ENCODE measurements around the gene FSTL4. TPM values are rescaled to one million over a fixed set of nuclear protein-coding genes. Genes with fewer than 3 reads are reported as not detected.

FSTL4 gene
- total RNA-seq, 4 donors from 2014 or later, result 0.27 TPM; not detected in 3

DNA sequence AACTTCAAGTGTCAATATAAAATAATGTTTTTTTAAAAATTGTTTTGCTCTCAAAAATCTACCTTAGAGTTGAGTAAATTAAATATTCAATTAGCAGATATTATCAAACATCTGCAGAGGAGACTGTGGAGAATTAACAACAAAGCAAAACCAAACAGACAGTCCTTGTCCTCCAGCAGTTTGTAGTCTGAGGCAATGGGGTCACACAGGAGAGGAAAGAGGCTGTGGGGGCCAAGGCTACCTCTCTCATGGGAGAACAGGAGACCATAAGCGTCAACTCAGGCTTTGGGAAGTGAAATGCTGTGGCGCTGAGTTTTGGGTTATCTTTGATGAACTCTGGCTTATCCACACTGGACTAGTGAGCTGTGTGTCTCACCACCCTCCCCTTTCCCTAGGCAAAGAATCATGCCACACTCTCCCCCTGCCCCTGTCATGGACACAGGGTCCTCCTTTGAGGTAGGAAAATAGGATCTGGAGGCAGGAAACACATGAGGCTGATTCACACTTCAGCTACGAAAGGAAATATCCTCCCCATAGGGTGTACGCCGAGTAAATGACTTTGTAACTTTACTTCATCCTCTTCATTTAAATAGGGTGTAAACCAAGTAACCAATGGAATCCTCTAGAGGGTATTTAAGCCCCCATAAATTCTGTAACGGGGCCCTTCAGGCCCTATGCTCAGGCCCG lies 152.7 kb downstream of the FSTL4 start:
- Histone ChIP-seq H3K27ac (no peak overlapping the region), H3K9me3 (no peaks in the 10 kb centered on the region), H3K27me3 (no peaks in the 10 kb centered on the region), H3K36me3 (no peaks in the 10 kb centered on the region), H3K4me3 (no peak overlapping the region), H3K4me1 (no peaks in the 10 kb centered on the region)
- WGBS, 2 donors (ENCODE audit: low coverage in 1 of 2), result 87 to 91% methylated on average over 4 to 7 of the region's 7 CpGs
- DNase-seq, result no peak
- intact Hi-C loops (cut with DNase I; ENCODE audit: low total_unique reads), result no loop called here
- in situ Hi-C loops (cut with MboI; ENCODE audit: low pct_ligation_motif_present in 1 of 4, low pct_unique_long_range_greater_than_20kb in 1 of 4, low sequenced_read_pairs in 3 of 4), result no loop called here
- TF ChIP-seq EP300 (IDR thresholded peaks at IDR 0.05; ENCODE audit: low read depth) (no peak), POLR2A (IDR thresholded peaks at IDR 0.05) (no peak), POLR2AphosphoS5 (IDR thresholded peaks at IDR 0.05) (no peak)
- TF ChIP-seq, protein P1, sequence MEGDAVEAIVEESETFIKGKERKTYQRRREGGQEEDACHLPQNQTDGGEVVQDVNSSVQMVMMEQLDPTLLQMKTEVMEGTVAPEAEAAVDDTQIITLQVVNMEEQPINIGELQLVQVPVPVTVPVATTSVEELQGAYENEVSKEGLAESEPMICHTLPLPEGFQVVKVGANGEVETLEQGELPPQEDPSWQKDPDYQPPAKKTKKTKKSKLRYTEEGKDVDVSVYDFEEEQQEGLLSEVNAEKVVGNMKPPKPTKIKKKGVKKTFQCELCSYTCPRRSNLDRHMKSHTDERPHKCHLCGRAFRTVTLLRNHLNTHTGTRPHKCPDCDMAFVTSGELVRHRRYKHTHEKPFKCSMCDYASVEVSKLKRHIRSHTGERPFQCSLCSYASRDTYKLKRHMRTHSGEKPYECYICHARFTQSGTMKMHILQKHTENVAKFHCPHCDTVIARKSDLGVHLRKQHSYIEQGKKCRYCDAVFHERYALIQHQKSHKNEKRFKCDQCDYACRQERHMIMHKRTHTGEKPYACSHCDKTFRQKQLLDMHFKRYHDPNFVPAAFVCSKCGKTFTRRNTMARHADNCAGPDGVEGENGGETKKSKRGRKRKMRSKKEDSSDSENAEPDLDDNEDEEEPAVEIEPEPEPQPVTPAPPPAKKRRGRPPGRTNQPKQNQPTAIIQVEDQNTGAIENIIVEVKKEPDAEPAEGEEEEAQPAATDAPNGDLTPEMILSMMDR (IDR thresholded peaks at IDR 0.05), result no peak

DNA sequence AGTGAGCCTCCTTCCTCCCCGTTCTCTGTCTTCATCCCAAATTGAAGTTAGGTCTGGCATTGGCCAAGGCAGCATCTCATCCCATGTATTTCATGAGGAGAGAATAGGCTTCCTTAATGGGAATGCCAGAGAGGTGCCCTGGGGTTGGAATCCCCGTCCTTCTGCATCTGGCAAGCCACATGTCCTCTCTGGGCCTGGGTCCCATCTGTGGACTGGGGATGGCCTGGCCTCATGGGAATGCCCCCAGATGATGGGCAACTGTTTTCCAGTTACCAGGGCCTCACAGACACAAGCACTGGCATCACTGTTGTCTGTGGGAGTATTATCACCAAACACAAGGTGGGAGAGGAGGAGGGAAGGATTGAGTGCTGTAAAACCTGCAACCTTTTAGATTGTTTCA lies 153.9 kb downstream of the FSTL4 start:
- Histone ChIP-seq H3K27me3 (no peaks in the 10 kb centered on the region), H3K4me1 (no peaks in the 10 kb centered on the region), H3K36me3 (no peaks in the 10 kb centered on the region), H3K27ac (no peak overlapping the region), H3K9me3 (no peaks in the 10 kb centered on the region), H3K4me3 (no peak overlapping the region)
- 90 to 100% methylated on average over 1 to 2 of the region's 2 CpGs for WGBS, 2 donors (ENCODE audit: low coverage in 1 of 2)
- in situ Hi-C loops (cut with MboI; ENCODE audit: low pct_ligation_motif_present in 1 of 4, low pct_unique_long_range_greater_than_20kb in 1 of 4, low sequenced_read_pairs in 3 of 4), result no loop called here
- no peak for DNase-seq
- TF ChIP-seq POLR2AphosphoS5 (IDR thresholded peaks at IDR 0.05) (no peak), EP300 (IDR thresholded peaks at IDR 0.05; ENCODE audit: low read depth) (no peak), POLR2A (IDR thresholded peaks at IDR 0.05) (no peak)
- TF ChIP-seq, protein P1 (IDR thresholded peaks at IDR 0.05), result no peak
- intact Hi-C loops (cut with DNase I; ENCODE audit: low total_unique reads), result no loop called here

DNA sequence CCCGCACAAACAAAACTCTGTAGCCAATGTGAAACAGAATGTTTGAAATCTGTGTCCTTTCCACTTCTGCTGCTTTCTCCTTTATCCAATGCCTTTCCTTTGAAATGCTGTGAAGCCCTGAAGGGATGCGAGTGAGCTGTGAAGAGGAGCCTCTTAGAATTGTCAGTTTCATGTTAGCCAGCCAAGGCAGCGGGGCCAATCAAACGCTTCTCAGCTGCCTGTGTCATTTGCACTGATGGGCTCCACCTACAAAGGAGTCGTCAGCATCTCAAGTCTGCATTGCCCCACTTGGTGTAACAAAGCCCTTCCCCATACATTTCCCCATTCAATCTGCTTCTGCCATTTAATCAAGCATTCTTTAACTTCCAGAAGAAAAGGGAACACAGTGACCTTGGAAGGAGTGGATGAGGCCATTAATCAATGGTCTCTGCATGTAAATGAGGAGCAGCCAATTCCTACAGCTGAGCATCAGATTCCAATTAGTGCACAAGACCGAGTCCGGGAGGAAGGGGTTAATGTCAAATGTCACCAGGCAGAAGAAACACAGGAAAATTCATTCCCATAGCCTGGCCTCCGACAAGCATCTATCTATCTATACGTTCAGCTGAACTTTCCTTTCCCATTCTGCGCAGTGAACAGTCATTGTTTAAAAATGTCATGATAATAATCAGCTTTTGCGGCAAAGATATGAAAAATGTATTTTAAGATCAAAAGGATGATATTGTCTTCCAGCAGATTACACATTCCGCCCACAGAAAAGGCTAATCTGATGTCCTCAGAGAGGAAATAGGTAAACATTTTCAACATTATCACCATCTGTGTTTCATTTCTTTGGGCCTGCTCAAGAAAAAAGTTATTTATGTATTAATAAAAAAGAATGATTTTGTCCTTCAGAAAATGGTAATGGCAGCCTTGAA lies 154.6 kb downstream of the FSTL4 start:
- intact Hi-C loops (cut with DNase I; ENCODE audit: low total_unique reads), result no loop called here
- no peak for DNase-seq
- no peaks in the 10 kb centered on the region for H3K4me1 ChIP-seq

DNA sequence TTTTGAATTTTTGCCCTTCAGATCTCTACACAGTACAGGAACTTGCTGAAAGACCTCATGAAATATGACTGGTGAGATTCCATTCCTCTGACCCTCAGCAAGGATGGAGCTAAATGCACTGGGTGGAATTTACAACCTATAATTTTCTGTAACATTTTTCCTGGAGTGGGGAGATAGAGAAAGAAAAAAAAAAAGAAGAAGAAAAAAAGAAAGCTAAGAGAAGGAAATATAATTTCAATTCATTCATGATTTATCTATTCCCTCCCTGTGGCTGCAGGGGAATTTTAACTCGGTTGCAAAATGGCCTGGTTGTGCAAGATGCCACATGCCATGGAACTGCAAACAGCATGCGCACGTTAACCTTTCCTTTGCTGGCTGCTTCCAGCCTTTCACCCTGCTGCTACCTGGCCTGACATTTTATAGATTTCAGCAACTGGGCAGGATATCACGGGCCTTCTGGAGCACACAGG lies 155.4 kb downstream of the FSTL4 start:
- in situ Hi-C loops (cut with MboI; ENCODE audit: low pct_ligation_motif_present in 1 of 4, low pct_unique_long_range_greater_than_20kb in 1 of 4, low sequenced_read_pairs in 3 of 4) (no loop called here), intact Hi-C loops (cut with DNase I; ENCODE audit: low total_unique reads) (no loop called here)
- Histone ChIP-seq H3K9me3 (no peaks in the 10 kb centered on the region), H3K27me3 (no peaks in the 10 kb centered on the region), H3K4me1 (no peaks in the 10 kb centered on the region), H3K36me3 (no peaks in the 10 kb centered on the region), H3K27ac (no peak overlapping the region), H3K4me3 (no peak overlapping the region)
- TF ChIP-seq, protein P1 (IDR thresholded peaks at IDR 0.05), result no peak
- no peak for TF ChIP-seq POLR2A (IDR thresholded peaks at IDR 0.05)
- TF ChIP-seq EP300 (IDR thresholded peaks at IDR 0.05; ENCODE audit: low read depth), result no peak
- no peak for TF ChIP-seq POLR2AphosphoS5 (IDR thresholded peaks at IDR 0.05)
- no peak for DNase-seq
- 74 to 89% methylated on average over 4 of the region's 4 CpGs for WGBS, 2 donors (ENCODE audit: low coverage in 1 of 2)

More for the DNA sequence above, 154.6 kb downstream of the FSTL4 start:
- H3K4me3 ChIP-seq, result no peak overlapping the region
- in situ Hi-C loops (cut with MboI; ENCODE audit: low pct_ligation_motif_present in 1 of 4, low pct_unique_long_range_greater_than_20kb in 1 of 4, low sequenced_read_pairs in 3 of 4), result no loop called here
- no peaks in the 10 kb centered on the region for H3K9me3 ChIP-seq
- WGBS, 2 donors (ENCODE audit: low coverage in 1 of 2), result 80 to 83% methylated on average over 8 to 12 of the region's 12 CpGs
- TF ChIP-seq, protein P1 (IDR thresholded peaks at IDR 0.05), result no peak
- TF ChIP-seq EP300 (IDR thresholded peaks at IDR 0.05; ENCODE audit: low read depth) (no peak), POLR2A (IDR thresholded peaks at IDR 0.05) (no peak), POLR2AphosphoS5 (IDR thresholded peaks at IDR 0.05) (no peak)
- H3K27me3 ChIP-seq, result no peaks in the 10 kb centered on the region
- H3K27ac ChIP-seq, result no peak overlapping the region
- no peaks in the 10 kb centered on the region for H3K36me3 ChIP-seq

All from transverse colon (tissue), 4 donors.